Smooth muscle cell (in vitro differentiated cells): ENCODE results near the gene GAB2. TPM values are rescaled to one million over a fixed set of nuclear protein-coding genes. Genes with fewer than 3 reads are reported as not detected.
A peak's percentile ranks its signal among the peaks of the same experiment; 100 is the strongest.

Source experiments
- DNase-seq: peaks from one replicate; lab custom pipeline; 2025; ENCODE audit not compliant: unreplicated experiment; lab: John Stamatoyannopoulos, UW
- H2AFZ ChIP-seq: fragments of 200-600 bp; sonication (generic); 2 replicates; pipeline ENCODE4 v1.6.0; 2016; ENCODE audit warnings: antibody characterized with exemption, low read depth, mild to moderate bottlenecking
- H3F3A ChIP-seq: fragments of 200-600 bp; sonication (generic); 2 replicates; pipeline ENCODE4 v1.6.0; 2017; ENCODE audit warnings: antibody characterized with exemption, low read depth
- H3K27ac ChIP-seq: fragments of 200-600 bp; sonication (generic); 2 replicates; pipeline ENCODE4 v1.5.1; 2016; ENCODE audit warnings: low read depth, mild to moderate bottlenecking
- H3K27me3 ChIP-seq: fragments of 200-600 bp; sonication (generic); 2 replicates; pipeline ENCODE4 v1.6.1; 2016; ENCODE audit warnings: low read depth, mild to moderate bottlenecking
- H3K36me3 ChIP-seq: fragments of 200-600 bp; sonication (generic); 2 replicates; pipeline ENCODE4 v1.5.1; 2016; ENCODE audit warnings: low read depth
- H3K4me1 ChIP-seq: fragments of 200-600 bp; sonication (generic); 2 replicates; pipeline ENCODE4 v1.5.1; 2016; ENCODE audit warnings: low read depth
- H3K4me2 ChIP-seq: fragments of 200-600 bp; sonication (generic); 2 replicates; pipeline ENCODE4 v1.6.0; 2016; ENCODE audit warnings: mild to moderate bottlenecking
- H3K4me3 ChIP-seq: fragments of 200-600 bp; sonication (generic); 2 replicates; pipeline ENCODE4 v1.5.1; 2016; ENCODE audit warnings: mild to moderate bottlenecking
- H3K79me2 ChIP-seq: fragments of 200-600 bp; sonication (generic); 2 replicates; pipeline ENCODE4 v1.6.0; 2016; ENCODE audit warnings: low read depth, mild to moderate bottlenecking
- H3K9ac ChIP-seq: fragments of 200-600 bp; sonication (generic); 2 replicates; pipeline ENCODE4 v1.6.0; 2016; ENCODE audit warnings: low read depth
- H3K9me3 ChIP-seq: fragments of 200-600 bp; sonication (generic); replicated peaks from 2 replicates; pipeline ENCODE4 v1.5.1; 2016; ENCODE audit warnings: low read depth
- H4K20me1 ChIP-seq: fragments of 200-600 bp; sonication (generic); 2 replicates; pipeline ENCODE4 v1.6.0; 2016; ENCODE audit warnings: low read depth
- CTCF ChIP-seq: fragments of 200-600 bp; sonication (generic); IDR thresholded peaks from 2 replicates; pipeline ENCODE4 v1.5.1; 2017; ENCODE audit warnings: borderline replicate concordance, mild to moderate bottlenecking, antibody characterized with exemption; ENCODE audit not compliant: insufficient read depth, poor library complexity, severe bottlenecking
- WGBS: methylation state at CpG from one replicate; pipeline ENCODE4 v1.1.7; 2016; ENCODE audit warnings: low lambda C conversion rate; 5-methylcytosine and 5-hydroxymethylcytosine counted together
- polyA plus RNA-seq: library from polyadenylated mRNA; unstranded; fragments of >200 nt; fragmentation: Nextera tagmentation; extraction: Ambion mirVana; gene quantifications from 2 replicates; pipeline ENCODE4 v1.2.1, GENCODE V29; 2016
- total RNA-seq: library from RNA; depleted of rRNA; stranded (reverse); fragments of >200 nt; gene quantifications from 2 replicates; pipeline ENCODE4 v1.2.3, GENCODE V29; 2014

GAB2 gene
- total and polyA plus RNA-seq, 2 experiments from 2014 or later = 4.2 to 9.7 TPM

- Histone ChIP-seq H3K36me3 (no peaks in the 10 kb centered on the region), H3K27ac (peak overlapping the region; percentile 83), H3K9ac (peak overlapping the region; percentile 36)
These were observed 66.9 kb downstream of the GAB2 start for GRCh38 chr11:78350646-78351165.

GRCh38 chr11:78350091-78350645 lies 67.5 kb downstream of the GAB2 start:
- WGBS = 9% methylated on average over 6 of the region's 6 CpGs
- TF ChIP-seq CTCF = no peak
- Histone ChIP-seq H3K4me1 (peaks cover 54% of the 10 kb centered on the region), H3K4me2 (peak overlapping the region; percentile 81), H3K36me3 (no peaks in the 10 kb centered on the region), H3K27ac (peak overlapping the region; percentile 83), H4K20me1 (no peaks in the 10 kb centered on the region), H3F3A (peaks cover 24% of the 10 kb centered on the region), H3K9me3 (no peaks in the 10 kb centered on the region), H3K4me3 (peak overlapping the region; percentile 30), H3K79me2 (peaks cover 67% of the 10 kb centered on the region), H3K27me3 (no peaks in the 10 kb centered on the region), H3K9ac (peak overlapping the region; percentile 36), H2AFZ (peak overlapping the region; percentile 61)
- DNase-seq = no peak

More at GRCh38 chr11:78350646-78351165, 66.9 kb downstream of the GAB2 start:
- Histone ChIP-seq H3K9me3 (no peaks in the 10 kb centered on the region), H3K4me2 (peak overlapping the region; percentile 81), H2AFZ (peak overlapping the region; percentile 61), H3K79me2 (peaks cover 67% of the 10 kb centered on the region), H3K4me3 (peak overlapping the region; percentile 30), H3K4me1 (peaks cover 57% of the 10 kb centered on the region), H3F3A (peaks cover 29% of the 10 kb centered on the region), H4K20me1 (no peaks in the 10 kb centered on the region), H3K27me3 (no peaks in the 10 kb centered on the region)
- no peak for TF ChIP-seq CTCF
- DNase-seq = no peak
- WGBS = 12% methylated on average over 7 of the region's 7 CpGs

- Histone ChIP-seq H2AFZ (no peak overlapping the region), H3F3A (peaks cover 18% of the 10 kb centered on the region), H4K20me1 (no peaks in the 10 kb centered on the region), H3K27me3 (no peaks in the 10 kb centered on the region), H3K4me3 (peak overlapping the region; percentile 30), H3K4me2 (peak overlapping the region; percentile 81), H3K4me1 (peaks cover 48% of the 10 kb centered on the region), H3K9ac (no peak overlapping the region), H3K9me3 (no peaks in the 10 kb centered on the region), H3K27ac (peak overlapping the region; percentile 83), H3K79me2 (peaks cover 63% of the 10 kb centered on the region), H3K36me3 (no peaks in the 10 kb centered on the region)
- TF ChIP-seq CTCF = no peak
- no peak for DNase-seq
- WGBS = 52% methylated on average over 3 of the region's 3 CpGs
These were observed 68.0 kb downstream of the GAB2 start for GRCh38 chr11:78349624-78350023.

GRCh38 chr11:78349114-78349513 lies 68.5 kb downstream of the GAB2 start:
- WGBS = 72% methylated on average over 3 of the region's 3 CpGs
- Histone ChIP-seq H3K9me3 (no peaks in the 10 kb centered on the region), H3K36me3 (no peaks in the 10 kb centered on the region), H3K4me1 (peaks cover 46% of the 10 kb centered on the region), H3F3A (peaks cover 15% of the 10 kb centered on the region), H3K79me2 (peaks cover 63% of the 10 kb centered on the region), H3K4me3 (no peak overlapping the region), H3K27ac (peak overlapping the region; percentile 83), H2AFZ (no peak overlapping the region), H3K9ac (no peak overlapping the region), H4K20me1 (no peaks in the 10 kb centered on the region), H3K27me3 (no peaks in the 10 kb centered on the region), H3K4me2 (peak overlapping the region; percentile 81)
- no peak for TF ChIP-seq CTCF
- DNase-seq = no peak
